Uterus (tissue), 4 donors: ENCODE results near the gene CDKN2AIP. TPM values are rescaled to one million over a fixed set of nuclear protein-coding genes. Genes with fewer than 3 reads are reported as not detected.

ENCODE experiments used
- DNase-seq, 2 donors: peaks; one replicate each; pipeline ENCODE4 v3.0.0-alpha.2; 2019 to 2020
- H3K27ac ChIP-seq, 2 donors: fragments of 200-600 bp; sonication (generic); 1 replicate in 1 of 2; 2 replicates in 1 of 2; pipeline ENCODE4 v1.5.1; 2016 to 2018
- H3K27me3 ChIP-seq, 2 donors: fragments of 200-600 bp; sonication (generic); one replicate each; pipeline ENCODE4 v1.5.1; 2018 to 2019; ENCODE audit warnings: control low read depth in 1 of 2
- H3K36me3 ChIP-seq, 2 donors: fragments of 200-600 bp; sonication (generic); one replicate each; pipeline ENCODE4 v1.5.1; 2019; ENCODE audit warnings: control low read depth in 1 of 2
- H3K4me1 ChIP-seq, 2 donors: fragments of 200-600 bp; sonication (generic); one replicate each; pipeline ENCODE4 v1.5.1; 2018 to 2019; ENCODE audit warnings: control low read depth in 1 of 2
- H3K4me3 ChIP-seq, 2 donors: fragments of 200-600 bp; sonication (generic); 1 replicate in 1 of 2; 2 replicates in 1 of 2; pipeline ENCODE4 v1.5.1; 2018 to 2019; ENCODE audit warnings: mild to moderate bottlenecking in 1 of 2
- H3K9me3 ChIP-seq, 2 donors: fragments of 200-600 bp; sonication (generic); one replicate each; pipeline ENCODE4 v1.5.1; 2019; ENCODE audit warnings: control low read depth in 1 of 2
- POLR2A ChIP-seq, 2 donors: fragments of 450-650 bp; IDR thresholded peaks; one replicate each; pipeline ENCODE4 v1.6.1; 2016; ENCODE audit warnings: antibody characterized with exemption in 2 of 2, mild to moderate bottlenecking in 1 of 2, moderate library complexity in 1 of 2
- intact Hi-C: fragments of 100-400 bp; cut with DNase I; formaldehyde crosslinking; loops from one replicate; pipeline ENCODE4 v1.15.1; 2023; ENCODE audit warnings: low total_unique reads
- total RNA-seq, 4 donors: library from RNA; depleted of rRNA in 3 of 4; stranded (reverse); fragments of >200 nt in 3 of 4; gene quantifications; one replicate each; pipeline versions ENCODE4 v1.1.0 to v1.2.4, GENCODE V29; 2014 to 2023
- TF ChIP-seq, protein P1 (sequence below), 4 experiments: fragments of 200-600 bp in 2 of 4; fragments of 450-650 bp in 2 of 4; sonication (generic) in 2 of 4; IDR thresholded peaks; one replicate each; pipeline ENCODE4 v1.5.1; 2016 to 2019; ENCODE audit warnings: antibody characterized with exemption in 4 of 4, mild to moderate bottlenecking in 2 of 4, moderate library complexity in 1 of 4
- donor health status: DM: yes; HTN: yes; CAD: no.

Gene CDKN2AIP
- total RNA-seq, 4 donors from 2014 or later: 18.5 to 37.1 (median 23.9) TPM

DNA sequence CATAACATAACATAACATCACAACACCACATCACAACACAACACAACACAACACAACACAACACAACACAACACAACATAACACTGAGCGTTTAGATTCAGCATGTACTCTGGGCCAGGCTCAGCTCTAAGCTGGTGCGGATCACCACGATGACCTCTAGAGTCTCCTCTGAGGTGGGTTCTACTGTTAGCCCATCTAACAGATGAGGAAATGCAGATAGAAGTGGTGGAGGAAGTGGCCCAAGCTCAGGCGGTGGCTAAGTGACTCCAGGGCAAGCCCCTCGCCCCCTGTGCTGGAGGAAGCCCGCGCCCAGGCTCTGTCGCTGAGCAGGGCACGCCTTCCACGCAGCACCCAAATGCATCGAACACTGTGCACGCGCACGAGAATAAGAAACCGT lies 45.3 kb upstream of the CDKN2AIP start:
- DNase-seq: no peak
- H3K27me3 ChIP-seq: no peaks in the 10 kb centered on the region
- H3K27ac ChIP-seq: no peak overlapping the region
- no peaks in the 10 kb centered on the region for H3K36me3 ChIP-seq
- intact Hi-C loops: no loop called here
- no peak for TF ChIP-seq POLR2A (IDR thresholded peaks at IDR 0.05)
- TF ChIP-seq, protein P1, sequence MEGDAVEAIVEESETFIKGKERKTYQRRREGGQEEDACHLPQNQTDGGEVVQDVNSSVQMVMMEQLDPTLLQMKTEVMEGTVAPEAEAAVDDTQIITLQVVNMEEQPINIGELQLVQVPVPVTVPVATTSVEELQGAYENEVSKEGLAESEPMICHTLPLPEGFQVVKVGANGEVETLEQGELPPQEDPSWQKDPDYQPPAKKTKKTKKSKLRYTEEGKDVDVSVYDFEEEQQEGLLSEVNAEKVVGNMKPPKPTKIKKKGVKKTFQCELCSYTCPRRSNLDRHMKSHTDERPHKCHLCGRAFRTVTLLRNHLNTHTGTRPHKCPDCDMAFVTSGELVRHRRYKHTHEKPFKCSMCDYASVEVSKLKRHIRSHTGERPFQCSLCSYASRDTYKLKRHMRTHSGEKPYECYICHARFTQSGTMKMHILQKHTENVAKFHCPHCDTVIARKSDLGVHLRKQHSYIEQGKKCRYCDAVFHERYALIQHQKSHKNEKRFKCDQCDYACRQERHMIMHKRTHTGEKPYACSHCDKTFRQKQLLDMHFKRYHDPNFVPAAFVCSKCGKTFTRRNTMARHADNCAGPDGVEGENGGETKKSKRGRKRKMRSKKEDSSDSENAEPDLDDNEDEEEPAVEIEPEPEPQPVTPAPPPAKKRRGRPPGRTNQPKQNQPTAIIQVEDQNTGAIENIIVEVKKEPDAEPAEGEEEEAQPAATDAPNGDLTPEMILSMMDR (IDR thresholded peaks at IDR 0.05): no peak
- H3K4me3 ChIP-seq: no peak overlapping the region
- no peaks in the 10 kb centered on the region for H3K9me3 ChIP-seq
- H3K4me1 ChIP-seq: peaks cover 0 to 3% of the 10 kb centered on the region in 2 donors

DNA sequence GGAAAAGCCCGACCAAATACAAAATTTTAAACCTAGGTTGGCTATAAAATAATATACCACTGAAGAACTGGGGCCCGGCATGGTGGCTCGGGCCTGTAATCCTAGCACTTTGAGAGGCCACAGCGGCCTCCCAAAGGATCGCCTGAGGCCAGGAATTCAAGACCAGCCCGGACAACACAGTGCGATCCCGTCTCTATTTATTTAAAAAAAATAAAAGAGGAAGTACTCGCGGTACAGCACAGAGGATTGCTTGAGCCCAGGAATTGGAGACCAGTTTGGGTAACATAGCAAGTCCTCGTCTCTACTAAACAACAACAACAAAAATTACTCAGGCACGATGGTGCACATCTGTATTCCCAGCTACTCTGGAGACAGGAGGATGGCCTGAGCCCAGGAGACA lies 44.8 kb upstream of the CDKN2AIP start:
- no peak overlapping the region for H3K27ac ChIP-seq
- peaks cover 0 to 3% of the 10 kb centered on the region in 2 donors for H3K4me1 ChIP-seq
- no peaks in the 10 kb centered on the region for H3K36me3 ChIP-seq
- no peaks in the 10 kb centered on the region for H3K9me3 ChIP-seq
- H3K4me3 ChIP-seq: no peak overlapping the region
- TF ChIP-seq, protein P1 (IDR thresholded peaks at IDR 0.05): no peak
- no peak for TF ChIP-seq POLR2A (IDR thresholded peaks at IDR 0.05)
- DNase-seq: no peak
- no peaks in the 10 kb centered on the region for H3K27me3 ChIP-seq
- intact Hi-C loops: no loop called here

DNA sequence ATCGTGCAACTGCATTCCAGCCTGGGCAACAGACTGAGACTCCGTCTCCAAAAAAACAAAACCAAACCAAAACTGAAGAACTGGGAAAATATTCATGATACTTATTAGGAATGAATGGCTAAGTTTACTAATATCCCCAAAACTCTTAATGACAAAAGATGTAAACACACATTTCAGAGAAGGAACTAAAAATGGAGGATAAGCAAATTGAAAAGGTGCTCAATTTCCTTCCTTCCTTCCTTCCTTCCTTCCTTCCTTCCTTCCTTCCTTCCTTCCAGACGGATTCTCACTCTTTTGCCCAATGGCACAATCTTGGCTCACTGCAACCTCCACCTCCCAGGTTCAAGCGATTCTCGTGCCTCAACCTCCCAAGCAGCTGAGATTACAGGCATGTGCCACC lies 44.4 kb upstream of the CDKN2AIP start:
- Histone ChIP-seq H3K27me3 (no peaks in the 10 kb centered on the region), H3K4me1 (peaks cover 0 to 3% of the 10 kb centered on the region in 2 donors), H3K36me3 (no peaks in the 10 kb centered on the region), H3K27ac (no peak overlapping the region), H3K9me3 (no peaks in the 10 kb centered on the region), H3K4me3 (no peak overlapping the region)
- intact Hi-C loops: no loop called here
- DNase-seq: no peak
- TF ChIP-seq, protein P1 (IDR thresholded peaks at IDR 0.05): no peak
- TF ChIP-seq POLR2A (IDR thresholded peaks at IDR 0.05): no peak

DNA sequence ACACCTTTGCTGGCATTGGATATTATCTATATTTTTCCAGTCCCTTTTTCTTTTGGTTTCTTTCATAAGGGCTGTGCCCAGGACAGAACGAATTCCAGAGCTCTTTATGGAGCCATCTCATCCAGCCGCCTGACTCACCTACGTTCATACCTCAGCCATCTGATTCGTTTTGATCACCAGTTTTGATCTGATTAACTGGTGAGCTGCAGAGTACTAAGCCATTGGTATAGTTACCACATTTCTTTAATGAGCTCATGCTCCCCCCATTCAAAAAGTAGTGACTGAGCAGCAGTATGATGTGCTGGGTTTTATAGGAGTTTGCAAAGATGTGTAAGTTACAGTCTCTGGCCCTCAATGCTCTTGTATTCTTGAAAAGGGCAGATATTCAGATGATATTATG lies 43.0 kb upstream of the CDKN2AIP start:
- intact Hi-C loops: no loop called here
- H3K4me1 ChIP-seq: peaks cover 0 to 3% of the 10 kb centered on the region in 2 donors
- H3K4me3 ChIP-seq: no peak overlapping the region
- no peaks in the 10 kb centered on the region for H3K27me3 ChIP-seq
- TF ChIP-seq POLR2A (IDR thresholded peaks at IDR 0.05): no peak
- TF ChIP-seq, protein P1 (IDR thresholded peaks at IDR 0.05): no peak
- H3K9me3 ChIP-seq: no peaks in the 10 kb centered on the region
- H3K27ac ChIP-seq: no peak overlapping the region
- no peaks in the 10 kb centered on the region for H3K36me3 ChIP-seq
- DNase-seq: no peak

DNA sequence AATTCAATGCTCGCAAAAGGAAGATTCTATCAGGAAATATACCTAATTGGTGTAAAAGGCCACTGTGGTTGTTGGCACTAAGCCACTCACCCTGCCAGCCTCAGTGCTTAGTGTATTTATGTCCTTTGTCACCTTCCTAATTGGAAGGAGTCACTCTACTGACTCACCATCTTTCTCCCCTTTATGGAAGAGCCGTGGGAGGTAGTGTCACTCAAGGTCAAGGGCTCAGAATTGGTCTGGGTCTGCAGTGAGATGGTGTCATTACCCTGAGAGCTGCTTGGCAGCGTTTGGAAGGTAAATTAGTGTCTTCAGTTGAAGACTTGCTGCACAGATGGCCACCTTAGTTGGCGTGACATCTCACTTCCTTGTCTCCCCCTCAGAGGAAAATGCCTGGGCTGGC lies 41.7 kb upstream of the CDKN2AIP start:
- Histone ChIP-seq H3K4me3 (no peak overlapping the region), H3K27ac (no peak overlapping the region), H3K9me3 (no peaks in the 10 kb centered on the region), H3K4me1 (peaks cover 0 to 3% of the 10 kb centered on the region in 2 donors), H3K27me3 (no peaks in the 10 kb centered on the region), H3K36me3 (no peaks in the 10 kb centered on the region)
- no peak for TF ChIP-seq POLR2A (IDR thresholded peaks at IDR 0.05)
- TF ChIP-seq, protein P1 (IDR thresholded peaks at IDR 0.05): no peak
- DNase-seq: no peak
- intact Hi-C loops: no loop called here
